C4-2B (cell line): ENCODE results near the gene SLC9A6.

ENCODE experiments used
- H3K27ac ChIP-seq: fragments of 450-650 bp; 2 replicates; pipeline ENCODE4 v1.5.1; 2017
- ZFX ChIP-seq: fragments of 450-650 bp; IDR thresholded peaks from 2 replicates; pipeline ENCODE4 v1.6.1; 2017
- TF ChIP-seq, protein P1 (sequence below): fragments of 450-650 bp; conservative IDR thresholded peaks from 2 replicates; pipeline ENCODE4 v1.5.1; 2017; ENCODE audit warnings: mild to moderate bottlenecking

SLC9A6 gene

DNA sequence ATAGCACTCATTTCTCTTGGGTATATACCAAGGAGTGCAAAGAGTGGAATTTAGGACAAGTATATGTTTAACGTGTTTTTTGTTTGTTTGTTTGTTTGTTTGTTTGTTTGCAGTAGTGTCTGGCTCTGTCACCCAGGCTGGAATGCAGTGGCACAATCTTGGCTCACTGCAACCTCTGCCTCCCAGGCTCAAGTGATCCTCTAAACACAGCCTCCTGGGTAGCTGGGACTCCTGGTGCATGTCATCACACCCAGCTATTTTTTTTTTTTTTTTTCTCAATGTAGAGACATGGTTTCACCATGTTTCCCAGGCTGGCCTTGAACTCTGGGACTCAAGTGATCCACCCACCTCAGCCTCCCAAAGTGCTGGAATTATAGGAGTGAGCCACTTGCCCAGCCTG is 50.4 kb downstream of the SLC9A6 start:
- TF ChIP-seq ZFX: no peak
- TF ChIP-seq, protein P1, sequence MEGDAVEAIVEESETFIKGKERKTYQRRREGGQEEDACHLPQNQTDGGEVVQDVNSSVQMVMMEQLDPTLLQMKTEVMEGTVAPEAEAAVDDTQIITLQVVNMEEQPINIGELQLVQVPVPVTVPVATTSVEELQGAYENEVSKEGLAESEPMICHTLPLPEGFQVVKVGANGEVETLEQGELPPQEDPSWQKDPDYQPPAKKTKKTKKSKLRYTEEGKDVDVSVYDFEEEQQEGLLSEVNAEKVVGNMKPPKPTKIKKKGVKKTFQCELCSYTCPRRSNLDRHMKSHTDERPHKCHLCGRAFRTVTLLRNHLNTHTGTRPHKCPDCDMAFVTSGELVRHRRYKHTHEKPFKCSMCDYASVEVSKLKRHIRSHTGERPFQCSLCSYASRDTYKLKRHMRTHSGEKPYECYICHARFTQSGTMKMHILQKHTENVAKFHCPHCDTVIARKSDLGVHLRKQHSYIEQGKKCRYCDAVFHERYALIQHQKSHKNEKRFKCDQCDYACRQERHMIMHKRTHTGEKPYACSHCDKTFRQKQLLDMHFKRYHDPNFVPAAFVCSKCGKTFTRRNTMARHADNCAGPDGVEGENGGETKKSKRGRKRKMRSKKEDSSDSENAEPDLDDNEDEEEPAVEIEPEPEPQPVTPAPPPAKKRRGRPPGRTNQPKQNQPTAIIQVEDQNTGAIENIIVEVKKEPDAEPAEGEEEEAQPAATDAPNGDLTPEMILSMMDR: no peak
- no peak overlapping the region for H3K27ac ChIP-seq

DNA sequence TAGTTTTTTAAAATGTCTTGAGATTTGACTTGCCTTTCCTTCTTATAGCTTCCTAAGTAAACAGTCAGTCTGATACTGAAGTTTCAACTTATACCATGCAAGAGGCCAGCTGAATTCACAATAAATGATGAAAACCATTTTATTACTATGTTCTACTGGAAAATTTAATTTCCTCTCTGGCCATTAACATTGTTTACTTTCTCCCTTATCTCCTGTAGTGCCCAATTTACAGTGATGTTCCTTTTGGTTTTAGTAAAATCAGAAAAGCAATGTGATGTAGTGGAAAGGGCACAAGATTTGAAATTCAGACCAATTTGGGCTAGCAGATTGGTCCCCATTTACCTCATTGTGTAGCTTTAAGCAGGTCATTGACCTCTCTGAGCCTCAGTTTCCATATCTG is 54.2 kb downstream of the SLC9A6 start:
- no peak overlapping the region for H3K27ac ChIP-seq
- TF ChIP-seq ZFX: no peak
- TF ChIP-seq, protein P1: no peak

DNA sequence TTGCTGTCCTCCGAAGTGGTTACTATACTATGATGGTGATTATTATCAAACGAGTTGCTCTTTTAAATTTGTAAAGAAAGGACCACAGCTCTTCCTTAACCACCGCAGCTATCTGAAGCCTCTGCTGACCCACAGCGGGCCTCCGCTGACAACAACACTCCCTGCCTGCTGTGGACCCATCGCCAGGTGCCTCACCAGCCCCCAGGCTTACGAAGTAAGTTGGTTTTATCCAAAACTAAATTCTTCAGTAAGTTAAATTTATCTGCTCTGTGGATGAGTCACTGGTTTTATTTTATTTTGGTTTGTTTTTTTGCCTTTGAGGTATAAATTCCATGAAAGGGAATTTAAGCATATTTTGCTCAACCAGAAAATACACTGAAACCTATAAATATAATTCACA is 54.7 kb downstream of the SLC9A6 start:
- H3K27ac ChIP-seq: no peak overlapping the region
- TF ChIP-seq ZFX: no peak
- TF ChIP-seq, protein P1: no peak

DNA sequence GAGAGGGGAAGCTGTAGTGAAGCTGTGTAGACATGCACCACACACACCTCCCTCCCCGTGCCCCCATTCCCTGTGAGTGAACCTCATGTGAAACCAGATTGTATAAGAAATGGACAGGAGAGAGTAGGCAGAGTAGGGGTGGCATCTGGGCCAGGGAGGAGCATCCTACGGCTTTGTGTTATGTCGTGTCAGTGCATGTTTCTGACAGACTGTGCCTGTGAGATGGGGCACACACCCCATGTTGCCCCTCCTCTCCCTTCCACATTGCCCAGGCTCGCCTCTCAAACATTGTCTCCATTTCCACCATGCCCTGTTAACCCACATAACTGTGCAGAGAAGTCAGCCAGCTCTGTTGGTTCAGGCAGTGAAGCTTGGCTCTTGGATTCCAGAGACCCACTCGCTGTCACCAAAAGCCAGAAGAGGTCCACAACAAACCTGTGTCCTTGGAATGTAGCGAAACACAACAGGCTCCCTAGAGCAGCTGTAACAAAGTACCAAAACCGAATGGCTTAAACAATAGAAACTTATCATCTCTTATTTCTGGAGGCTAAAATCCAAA is 56.1 kb downstream of the SLC9A6 start:
- TF ChIP-seq, protein P1: no peak
- TF ChIP-seq ZFX: no peak
- H3K27ac ChIP-seq: no peak overlapping the region

DNA sequence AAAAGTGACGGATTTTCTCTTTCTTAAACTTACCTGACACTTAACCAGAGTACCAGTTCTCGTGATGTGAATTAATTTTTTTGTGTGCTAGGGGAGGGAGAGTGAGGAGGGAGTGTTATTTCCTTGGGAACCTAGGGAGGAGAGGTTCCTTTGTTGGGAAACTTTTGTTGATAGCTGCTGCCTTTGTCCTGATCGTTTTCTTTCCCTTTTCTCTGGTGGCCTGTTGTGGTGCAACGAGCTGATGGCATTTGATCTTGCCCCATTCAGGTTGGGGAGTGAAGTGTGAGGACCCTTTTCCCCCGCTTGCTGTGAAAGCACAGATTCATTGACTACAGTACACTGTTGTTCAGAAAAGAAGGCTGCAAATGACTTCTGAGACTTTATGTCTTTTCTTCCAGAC is 59.8 kb downstream of the SLC9A6 start:
- H3K27ac ChIP-seq: no peak overlapping the region
- TF ChIP-seq, protein P1: no peak
- TF ChIP-seq ZFX: no peak

DNA sequence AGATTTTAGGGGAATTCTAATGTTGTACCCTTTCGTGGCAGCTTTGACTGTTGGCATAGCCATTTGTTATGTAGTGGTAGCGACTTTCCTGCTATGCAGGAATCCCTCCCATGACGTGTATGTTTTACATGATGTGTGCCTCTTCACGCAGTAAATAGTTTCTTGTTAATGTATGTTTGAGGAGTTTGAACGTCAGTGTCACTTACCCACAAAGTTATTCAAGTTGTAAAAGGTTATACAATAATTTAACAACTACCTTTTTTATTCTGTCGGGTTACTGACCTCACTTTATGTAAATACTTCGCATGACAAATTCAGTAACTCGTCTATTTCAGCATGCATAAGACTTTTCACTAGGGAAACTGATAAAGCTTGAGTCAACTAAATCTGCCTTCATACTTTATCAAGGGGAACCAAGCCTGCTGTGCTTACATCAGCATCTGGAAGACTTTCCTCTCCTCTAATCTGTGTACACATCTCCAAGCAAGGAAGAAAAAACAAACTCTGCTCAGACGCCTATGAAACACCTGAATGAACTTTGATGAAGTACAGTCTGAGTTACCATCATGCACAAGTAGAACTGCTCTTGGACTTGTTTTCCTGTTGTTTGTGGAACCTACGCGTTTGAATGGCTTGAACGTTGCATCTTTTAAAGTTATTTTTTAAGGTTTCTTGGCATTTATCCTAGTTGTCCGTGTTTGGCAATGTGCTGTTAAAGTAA is 61.2 kb downstream of the SLC9A6 start:
- no peak overlapping the region for H3K27ac ChIP-seq
- TF ChIP-seq, protein P1: no peak
- no peak for TF ChIP-seq ZFX

DNA sequence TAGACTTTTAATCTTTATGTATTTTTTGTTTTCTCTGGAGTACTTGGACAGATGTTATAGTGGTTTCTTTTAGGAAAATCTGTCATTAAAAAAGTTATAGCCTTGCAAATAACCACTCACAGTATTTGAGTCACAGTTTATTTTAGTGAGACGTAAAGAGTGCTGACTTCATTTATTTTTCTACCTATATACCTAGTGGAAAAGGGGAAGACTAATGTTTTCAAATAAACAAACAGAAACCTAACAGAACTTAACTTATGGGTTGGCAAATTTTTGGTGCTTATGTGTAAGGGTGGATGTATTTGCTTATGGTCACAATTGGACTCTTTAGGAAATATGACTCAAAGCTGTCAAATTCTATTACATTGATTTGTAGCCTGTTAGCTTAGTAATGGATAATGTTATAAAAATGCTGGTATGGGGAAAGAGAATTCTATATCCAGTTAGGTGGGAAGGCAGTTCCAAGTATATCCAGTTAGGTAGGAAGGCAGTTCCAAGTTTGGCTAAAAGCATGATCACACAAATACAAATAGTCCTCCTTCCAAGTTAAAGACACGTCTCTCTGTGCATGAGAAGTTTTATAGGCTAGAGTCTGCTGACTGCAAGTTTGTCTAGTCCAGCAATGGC is 61.9 kb downstream of the SLC9A6 start:
- H3K27ac ChIP-seq: no peak overlapping the region
- TF ChIP-seq ZFX: no peak

DNA sequence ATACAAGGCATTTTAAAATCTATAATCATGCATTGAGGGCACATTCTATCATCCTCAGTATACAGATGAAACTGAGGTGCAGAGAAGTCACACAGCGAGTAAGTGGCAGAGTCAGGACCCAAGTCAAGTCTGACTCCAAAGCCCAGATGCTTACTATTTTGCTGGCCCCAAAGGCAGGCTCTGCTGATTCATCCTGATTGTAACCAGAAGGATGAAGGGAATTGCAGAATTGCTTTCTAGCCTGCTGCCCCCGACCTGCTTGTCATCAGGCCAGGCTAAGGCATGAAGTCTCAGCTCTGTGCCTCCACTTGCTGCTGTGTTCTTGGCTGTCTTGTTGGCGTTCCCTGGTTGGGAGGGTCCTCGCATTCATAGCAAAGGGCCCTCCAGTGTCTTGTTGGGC is 62.7 kb downstream of the SLC9A6 start:
- H3K27ac ChIP-seq: peak overlapping the region; percentile 18; the same call in 1 of the 2 replicates
- TF ChIP-seq, protein P1: no peak
- no peak for TF ChIP-seq ZFX
